ENCODE results near the gene CHST15. TPM values are rescaled to one million over a fixed set of nuclear protein-coding genes. Genes with fewer than 3 reads are reported as not detected.

The CHST15 gene
- polyA plus RNA-seq, 2 donors: 1.4 to 3.7 TPM

- peaks cover 5% of the 10 kb centered on the region in 2 donors for H3K4me1 ChIP-seq (ENCODE audit: control insufficient read depth in 2 of 2, insufficient read depth in 2 of 2, low read length in 1 of 2)
Observed at GRCh38 chr10:124077208-124077993, 16.0 kb downstream of the CHST15 start.

GRCh38 chr10:124076148-124076733 is 17.2 kb downstream of the CHST15 start:
- Histone ChIP-seq H3K27me3 (ENCODE audit: control insufficient read depth in 1 of 2, insufficient read depth in 2 of 2, low read length in 2 of 2) (no peaks in the 10 kb centered on the region), H3K4me1 (ENCODE audit: control insufficient read depth in 2 of 2, insufficient read depth in 2 of 2, low read length in 1 of 2) (peaks cover 5% of the 10 kb centered on the region in 2 donors), H3K36me3 (ENCODE audit: control insufficient read depth in 2 of 2, insufficient read depth in 2 of 2, low read length in 1 of 2) (no peaks in the 10 kb centered on the region), H3K4me3 (ENCODE audit: low read depth in 1 of 2, low read length in 2 of 2) (no peak overlapping the region), H3K27ac (ENCODE audit: low read depth in 2 of 2, low read length in 1 of 2) (no peak overlapping the region), H3K9me3 (ENCODE audit: control insufficient read depth in 2 of 2, insufficient read depth in 1 of 2, low read depth in 1 of 2, low read length in 1 of 2) (peaks cover 0 to 2% of the 10 kb centered on the region in 2 donors)
- 75 to 82% methylated on average over 9 of the region's 9 CpGs for WGBS, 2 donors

More at GRCh38 chr10:124077208-124077993, 16.0 kb downstream of the CHST15 start:
- Histone ChIP-seq H3K27me3 (ENCODE audit: control insufficient read depth in 1 of 2, insufficient read depth in 2 of 2, low read length in 2 of 2) (no peaks in the 10 kb centered on the region), H3K36me3 (ENCODE audit: control insufficient read depth in 2 of 2, insufficient read depth in 2 of 2, low read length in 1 of 2) (no peaks in the 10 kb centered on the region), H3K4me3 (ENCODE audit: low read depth in 1 of 2, low read length in 2 of 2) (no peak overlapping the region), H3K27ac (ENCODE audit: low read depth in 2 of 2, low read length in 1 of 2) (no peak overlapping the region), H3K9me3 (ENCODE audit: control insufficient read depth in 2 of 2, insufficient read depth in 1 of 2, low read depth in 1 of 2, low read length in 1 of 2) (peaks cover 0 to 2% of the 10 kb centered on the region in 2 donors)
- WGBS, 2 donors: 85 to 91% methylated on average over 12 of the region's 12 CpGs

- WGBS, 2 donors: 49 to 54% methylated on average over 12 of the region's 12 CpGs
Observed at GRCh38 chr10:124075231-124075955, 18.0 kb downstream of the CHST15 start.

GRCh38 chr10:124074501-124075109 is 18.8 kb downstream of the CHST15 start:
- no peaks in the 10 kb centered on the region for H3K27me3 ChIP-seq (ENCODE audit: control insufficient read depth in 1 of 2, insufficient read depth in 2 of 2, low read length in 2 of 2)
- peaks cover 5% of the 10 kb centered on the region in 2 donors for H3K4me1 ChIP-seq (ENCODE audit: control insufficient read depth in 2 of 2, insufficient read depth in 2 of 2, low read length in 1 of 2)
- H3K36me3 ChIP-seq (ENCODE audit: control insufficient read depth in 2 of 2, insufficient read depth in 2 of 2, low read length in 1 of 2): no peaks in the 10 kb centered on the region
- H3K27ac ChIP-seq (ENCODE audit: low read depth in 2 of 2, low read length in 1 of 2): no peak overlapping the region
- H3K9me3 ChIP-seq (ENCODE audit: control insufficient read depth in 2 of 2, insufficient read depth in 1 of 2, low read depth in 1 of 2, low read length in 1 of 2): peaks cover 0 to 2% of the 10 kb centered on the region in 2 donors
- 83% methylated on average over 12 of the region's 12 CpGs for WGBS, 2 donors
- no peak overlapping the region for H3K4me3 ChIP-seq (ENCODE audit: low read depth in 1 of 2, low read length in 2 of 2)

More at GRCh38 chr10:124075231-124075955, 18.0 kb downstream of the CHST15 start:
- peak overlapping the region in 1 of 2 donors; percentile 42 for H3K27ac ChIP-seq (ENCODE audit: low read depth in 2 of 2, low read length in 1 of 2)
- H3K4me1 ChIP-seq (ENCODE audit: control insufficient read depth in 2 of 2, insufficient read depth in 2 of 2, low read length in 1 of 2): peaks cover 5% of the 10 kb centered on the region in 2 donors
- no peaks in the 10 kb centered on the region for H3K36me3 ChIP-seq (ENCODE audit: control insufficient read depth in 2 of 2, insufficient read depth in 2 of 2, low read length in 1 of 2)
- H3K4me3 ChIP-seq (ENCODE audit: low read depth in 1 of 2, low read length in 2 of 2): no peak overlapping the region
- H3K9me3 ChIP-seq (ENCODE audit: control insufficient read depth in 2 of 2, insufficient read depth in 1 of 2, low read depth in 1 of 2, low read length in 1 of 2): peaks cover 0 to 2% of the 10 kb centered on the region in 2 donors
- no peaks in the 10 kb centered on the region for H3K27me3 ChIP-seq (ENCODE audit: control insufficient read depth in 1 of 2, insufficient read depth in 2 of 2, low read length in 2 of 2)

- Histone ChIP-seq H3K4me1 (ENCODE audit: control insufficient read depth in 2 of 2, insufficient read depth in 2 of 2, low read length in 1 of 2) (peaks cover 5% of the 10 kb centered on the region in 2 donors), H3K27me3 (ENCODE audit: control insufficient read depth in 1 of 2, insufficient read depth in 2 of 2, low read length in 2 of 2) (no peaks in the 10 kb centered on the region), H3K27ac (ENCODE audit: low read depth in 2 of 2, low read length in 1 of 2) (no peak overlapping the region), H3K36me3 (ENCODE audit: control insufficient read depth in 2 of 2, insufficient read depth in 2 of 2, low read length in 1 of 2) (no peaks in the 10 kb centered on the region), H3K9me3 (ENCODE audit: control insufficient read depth in 2 of 2, insufficient read depth in 1 of 2, low read depth in 1 of 2, low read length in 1 of 2) (peaks cover 0 to 2% of the 10 kb centered on the region in 2 donors), H3K4me3 (ENCODE audit: low read depth in 1 of 2, low read length in 2 of 2) (no peak overlapping the region)
- WGBS, 2 donors: 90 to 91% methylated on average over 5 of the region's 5 CpGs
Observed at GRCh38 chr10:124073978-124074377, 19.4 kb downstream of the CHST15 start.

- Histone ChIP-seq H3K36me3 (ENCODE audit: control insufficient read depth in 2 of 2, insufficient read depth in 2 of 2, low read length in 1 of 2) (no peaks in the 10 kb centered on the region), H3K9me3 (ENCODE audit: control insufficient read depth in 2 of 2, insufficient read depth in 1 of 2, low read depth in 1 of 2, low read length in 1 of 2) (peaks cover 0 to 2% of the 10 kb centered on the region in 2 donors), H3K4me1 (ENCODE audit: control insufficient read depth in 2 of 2, insufficient read depth in 2 of 2, low read length in 1 of 2) (peaks cover 5 to 7% of the 10 kb centered on the region in 2 donors), H3K27ac (ENCODE audit: low read depth in 2 of 2, low read length in 1 of 2) (no peak overlapping the region), H3K4me3 (ENCODE audit: low read depth in 1 of 2, low read length in 2 of 2) (no peak overlapping the region), H3K27me3 (ENCODE audit: control insufficient read depth in 1 of 2, insufficient read depth in 2 of 2, low read length in 2 of 2) (no peaks in the 10 kb centered on the region)
- WGBS, 2 donors: 62 to 76% methylated on average over 3 of the region's 3 CpGs
Observed at GRCh38 chr10:124072541-124072940, 20.9 kb downstream of the CHST15 start.

- 73 to 81% methylated on average over 4 of the region's 4 CpGs for WGBS, 2 donors
- Histone ChIP-seq H3K27me3 (ENCODE audit: control insufficient read depth in 1 of 2, insufficient read depth in 2 of 2, low read length in 2 of 2) (no peaks in the 10 kb centered on the region), H3K4me3 (ENCODE audit: low read depth in 1 of 2, low read length in 2 of 2) (no peak overlapping the region), H3K9me3 (ENCODE audit: control insufficient read depth in 2 of 2, insufficient read depth in 1 of 2, low read depth in 1 of 2, low read length in 1 of 2) (peaks cover 0 to 2% of the 10 kb centered on the region in 2 donors), H3K4me1 (ENCODE audit: control insufficient read depth in 2 of 2, insufficient read depth in 2 of 2, low read length in 1 of 2) (peaks cover 5 to 7% of the 10 kb centered on the region in 2 donors), H3K36me3 (ENCODE audit: control insufficient read depth in 2 of 2, insufficient read depth in 2 of 2, low read length in 1 of 2) (no peaks in the 10 kb centered on the region), H3K27ac (ENCODE audit: low read depth in 2 of 2, low read length in 1 of 2) (peak overlapping the region in 1 of 2 donors; percentile 35)
Observed at GRCh38 chr10:124072106-124072505, 21.3 kb downstream of the CHST15 start.

GRCh38 chr10:124071141-124071540 is 22.3 kb downstream of the CHST15 start:
- 88 to 94% methylated on average over 5 of the region's 5 CpGs for WGBS, 2 donors
- Histone ChIP-seq H3K27ac (ENCODE audit: low read depth in 2 of 2, low read length in 1 of 2) (no peak overlapping the region), H3K27me3 (ENCODE audit: control insufficient read depth in 1 of 2, insufficient read depth in 2 of 2, low read length in 2 of 2) (no peaks in the 10 kb centered on the region), H3K9me3 (ENCODE audit: control insufficient read depth in 2 of 2, insufficient read depth in 1 of 2, low read depth in 1 of 2, low read length in 1 of 2) (peaks cover 0 to 2% of the 10 kb centered on the region in 2 donors), H3K36me3 (ENCODE audit: control insufficient read depth in 2 of 2, insufficient read depth in 2 of 2, low read length in 1 of 2) (no peaks in the 10 kb centered on the region), H3K4me3 (ENCODE audit: low read depth in 1 of 2, low read length in 2 of 2) (no peak overlapping the region), H3K4me1 (ENCODE audit: control insufficient read depth in 2 of 2, insufficient read depth in 2 of 2, low read length in 1 of 2) (peaks cover 3 to 5% of the 10 kb centered on the region in 2 donors)

GRCh38 chr10:124070666-124071065 is 22.7 kb downstream of the CHST15 start:
- no peaks in the 10 kb centered on the region for H3K27me3 ChIP-seq (ENCODE audit: control insufficient read depth in 1 of 2, insufficient read depth in 2 of 2, low read length in 2 of 2)
- no peak overlapping the region for H3K27ac ChIP-seq (ENCODE audit: low read depth in 2 of 2, low read length in 1 of 2)
- H3K4me1 ChIP-seq (ENCODE audit: control insufficient read depth in 2 of 2, insufficient read depth in 2 of 2, low read length in 1 of 2): peaks cover 3 to 4% of the 10 kb centered on the region in 2 donors
- H3K4me3 ChIP-seq (ENCODE audit: low read depth in 1 of 2, low read length in 2 of 2): no peak overlapping the region
- H3K9me3 ChIP-seq (ENCODE audit: control insufficient read depth in 2 of 2, insufficient read depth in 1 of 2, low read depth in 1 of 2, low read length in 1 of 2): peaks cover 0 to 2% of the 10 kb centered on the region in 2 donors
- no peaks in the 10 kb centered on the region for H3K36me3 ChIP-seq (ENCODE audit: control insufficient read depth in 2 of 2, insufficient read depth in 2 of 2, low read length in 1 of 2)
- whole genome bisulfite sequencing, 2 donors: 84 to 87% methylated on average over 10 of the region's 10 CpGs

Data from esophagus (tissue), 2 donors.